ENCODE measurements around the gene NEAT1.

GRCh38 chr11:65434667-65435410, 12.2 kb downstream of the NEAT1 start:
- TF ChIP-seq CTCF (IDR thresholded peaks at IDR 0.05; ENCODE audit: low read depth, low read length): no peak
- TF ChIP-seq EZH2phosphoT487 (IDR thresholded peaks at IDR 0.05; ENCODE audit: low read depth): no peak
